K562 (cell line): ENCODE measurements around the gene CSMD2. TPM values are rescaled to one million over a fixed set of nuclear protein-coding genes. Genes with fewer than 3 reads are reported as not detected.

Source experiments
- ATAC-seq: fragments of 200-7000 bp; cut with Tn5 transposase; 3 replicates; pipeline ENCODE4 v1.9.1; 2020; ENCODE audit warnings: moderate library complexity
- BruUV-seq: library from RNA; stranded (reverse); fragments of 400-500 nt; replicated peaks from 2 replicates; lab custom pipeline; 2021; lab: Mats Ljungman, UMichigan
- CTCF ChIA-PET: fragments of 300-600 bp; formaldehyde crosslinking; extraction: SDS; loops from one replicate; lab custom pipeline; 2021; ENCODE audit warnings: low intra/inter-chr PET ratio; lab: Yijun Ruan, JAX
- POLR2A ChIA-PET: fragments of 300-600, 350-650 bp; sonication (Branson Sonifier 250); formaldehyde crosslinking; extraction: SDS; loops from one replicate; lab custom pipeline; 2021; ENCODE audit warnings: antibody characterized with exemption, inconsistent platforms; lab: Yijun Ruan, JAX
- DNase-seq, 4 experiments: peaks; one replicate each; pipeline versions ENCODE4 v3.0.0 to v3.0.0-alpha.2; 2011 to 2018; ENCODE audit warnings: low spot score in 3 of 4, mixed read lengths in 3 of 4; ENCODE audit errors: extremely low read depth in 1 of 4
- FAIRE-seq: peaks from 2 replicates; lab custom pipeline; 2011; peaks lifted over from hg19 to GRCh38; lab: Jason Lieb, UNC
- H2AFZ ChIP-seq: 2 replicates; pipeline ENCODE4 v1.6.0; 2011; ENCODE audit warnings: low read depth, low read length, control low read depth, inconsistent platforms
- H3K27ac ChIP-seq: fragments of 200-600 bp; 3 replicates; pipeline ENCODE4 v1.8.0; 2011; ENCODE audit warnings: low read depth, mild to moderate bottlenecking, control low read depth, inconsistent platforms, low read length, moderate library complexity, mixed read lengths; ENCODE audit errors: extremely low read depth
- H3K27me3 ChIP-seq, 2 experiments: fragments of 300-600 bp in 1 of 2; 2 replicates in 1 of 2; 3 replicates in 1 of 2; pipeline versions ENCODE4 v1.6.0 to v1.8.0; 2011; ENCODE audit warnings: inconsistent platforms in 2 of 2, low read length in 2 of 2, mild to moderate bottlenecking in 1 of 2, mixed read lengths in 1 of 2, moderate library complexity in 1 of 2; ENCODE audit not compliant: control insufficient read depth in 2 of 2, insufficient read depth in 2 of 2
- H3K36me3 ChIP-seq: fragments of 300-600 bp; 3 replicates; pipeline ENCODE4 v1.8.0; 2011; ENCODE audit warnings: mild to moderate bottlenecking, low read length, inconsistent platforms; ENCODE audit not compliant: control insufficient read depth, insufficient read depth
- H3K4me1 ChIP-seq, 2 experiments: fragments of 200-600 bp in 1 of 2; replicated peaks in 1 of 2; 2 replicates in 1 of 2; 3 replicates in 1 of 2; pipeline versions ENCODE4 v1.5.1 to v1.8.0; 2011; ENCODE audit warnings: inconsistent platforms in 2 of 2, low read length in 2 of 2, mild to moderate bottlenecking in 1 of 2, mixed read lengths in 1 of 2, moderate library complexity in 1 of 2; ENCODE audit not compliant: control insufficient read depth in 2 of 2, insufficient read depth in 2 of 2
- H3K4me2 ChIP-seq: 2 replicates; pipeline ENCODE4 v1.6.1; 2011; ENCODE audit warnings: low read length, control low read depth, inconsistent platforms, mixed read lengths; ENCODE audit not compliant: insufficient read depth
- H3K4me3 ChIP-seq: fragments of 200-600 bp; sonication (generic), shearing (Covaris generic); 2 replicates; pipeline ENCODE4 v1.5.1; 2016; ENCODE audit warnings: control low read depth, inconsistent platforms
- H3K79me2 ChIP-seq: fragments of 200-600 bp; 3 replicates; pipeline ENCODE4 v1.8.0; 2011; ENCODE audit warnings: low read length, inconsistent platforms; ENCODE audit not compliant: control insufficient read depth, insufficient read depth
- H3K9ac ChIP-seq, 2 experiments: 2 replicates each; pipeline versions ENCODE4 v1.6.0 to v1.6.1; 2011; ENCODE audit warnings: low read depth in 2 of 2, low read length in 2 of 2, control low read depth in 1 of 2, inconsistent platforms in 1 of 2, mild to moderate bottlenecking in 1 of 2, mixed read lengths in 1 of 2; ENCODE audit not compliant: insufficient read depth in 1 of 2
- H3K9me1 ChIP-seq: one replicate; pipeline ENCODE4 v1.6.0; 2011; ENCODE audit warnings: inconsistent platforms, mild to moderate bottlenecking, low read length, moderate library complexity; ENCODE audit not compliant: control insufficient read depth, insufficient read depth
- H3K9me3 ChIP-seq: replicated peaks from 2 replicates; pipeline ENCODE4 v1.5.1; 2011; ENCODE audit warnings: low read depth, low read length, inconsistent platforms; ENCODE audit not compliant: control insufficient read depth, insufficient read depth
- H4K20me1 ChIP-seq: replicated peaks from 2 replicates; pipeline ENCODE4 v1.6.1; 2011; ENCODE audit warnings: low read length, inconsistent platforms, mixed read lengths; ENCODE audit not compliant: control insufficient read depth, insufficient read depth
- CBX5 ChIP-seq: IDR thresholded peaks from 2 replicates; pipeline ENCODE4 v1.6.1; 2014; ENCODE audit warnings: low read depth, borderline replicate concordance
- RCOR1 ChIP-seq, 2 experiments: IDR thresholded peaks; 2 replicates each; pipeline ENCODE4 v1.6.1; 2012; ENCODE audit warnings: low read depth in 2 of 2, low read length in 2 of 2, borderline replicate concordance in 1 of 2, improper control_type of control experiment in 1 of 2
- SREBF1 ChIP-seq: fragments of 150-350 bp; IDR thresholded peaks from 2 replicates; pipeline ENCODE4 v1.6.1; 2014; ENCODE audit warnings: antibody characterized with exemption, low read depth, low read length, borderline replicate concordance
- ZNF133 ChIP-seq: fragments of 250-450 bp; sonication (Bioruptor Pico); IDR thresholded peaks from 2 replicates; pipeline ENCODE4 v1.4.0; 2020; ENCODE audit warnings: mild to moderate bottlenecking
- WGBS: fragments of 100-300 bp; shearing (Covaris generic); methylation state at CpG from one replicate; pipeline ENCODE4 v1.1.6; 2016; ENCODE audit warnings: low coverage, mixed read lengths; ENCODE audit not compliant: insufficient coverage; ENCODE audit errors: missing lambda C conversion rate; 5-methylcytosine and 5-hydroxymethylcytosine counted together
- in situ Hi-C: fragments of 300-500 bp; cut with MboI; formaldehyde crosslinking; loops from 4 replicates; pipeline ENCODE4 v1.15.0; 2018; ENCODE audit warnings: inconsistent platforms, mixed read lengths
- intact Hi-C: fragments of 100-400 bp; cut with micrococcal nuclease; formaldehyde crosslinking; loops from 2 replicates; pipeline ENCODE4 v1.14.2; 2022
- polyA plus RNA-seq, 8 experiments: library from polyadenylated mRNA; depleted of rRNA in 4 of 8; stranded (reverse) in 5 of 8; unstranded in 3 of 8; fragments of >200 nt; fragmentation: Nextera tagmentation in 2 of 8; fragmentation: Illumina TruSeq in 1 of 8; extraction: Ambion mirVana in 2 of 8; extraction: Trizol in 1 of 8; gene quantifications; 2 replicates each; pipeline versions ENCODE4 v1.2.1 to v1.2.3, GENCODE V29; 2011 to 2014; ENCODE audit warnings: inconsistent platforms in 1 of 8, missing spikeins in 1 of 8
- total RNA-seq, 7 experiments: library from RNA; depleted of rRNA in 6 of 7; stranded (reverse); fragments of >200 nt in 6 of 7; fragmentation: Illumina TruSeq in 2 of 7; extraction: Trizol in 2 of 7; gene quantifications; 2 replicates each; pipeline versions ENCODE4 v1.2.1 to v1.2.3, GENCODE V29; 2011 to 2021; ENCODE audit warnings: low replicate concordance in 1 of 7
- TF ChIP-seq, protein P1 (sequence below), 2 experiments: fragments of 450-650 bp in 1 of 2; sonication (generic) in 1 of 2; formaldehyde crosslinking in 1 of 2; IDR thresholded peaks; 2 replicates each; pipeline versions ENCODE4 v1.7.1 to v1.9.0; 2016 to 2022; ENCODE audit warnings: inconsistent platforms in 1 of 2, mild to moderate bottlenecking in 1 of 2, missing genetic modification reagents in 1 of 2
- TF ChIP-seq, protein P2 (sequence below): fragments of 450-650 bp; IDR thresholded peaks from 2 replicates; pipeline ENCODE4 v1.6.1; 2016; ENCODE audit warnings: borderline replicate concordance
- TF ChIP-seq, protein P3 (sequence below), 2 experiments: IDR thresholded peaks; 2 replicates each; pipeline ENCODE4 v1.6.1; 2012; ENCODE audit warnings: improper control_type of control experiment in 2 of 2, low read depth in 2 of 2, low read length in 2 of 2, borderline replicate concordance in 1 of 2

Gene CSMD2
- total and polyA plus RNA-seq, 9 of the 15 experiments (the other 6 are each of a cell fraction or from before 2014, with no cell fraction given), result not detected

DNA sequence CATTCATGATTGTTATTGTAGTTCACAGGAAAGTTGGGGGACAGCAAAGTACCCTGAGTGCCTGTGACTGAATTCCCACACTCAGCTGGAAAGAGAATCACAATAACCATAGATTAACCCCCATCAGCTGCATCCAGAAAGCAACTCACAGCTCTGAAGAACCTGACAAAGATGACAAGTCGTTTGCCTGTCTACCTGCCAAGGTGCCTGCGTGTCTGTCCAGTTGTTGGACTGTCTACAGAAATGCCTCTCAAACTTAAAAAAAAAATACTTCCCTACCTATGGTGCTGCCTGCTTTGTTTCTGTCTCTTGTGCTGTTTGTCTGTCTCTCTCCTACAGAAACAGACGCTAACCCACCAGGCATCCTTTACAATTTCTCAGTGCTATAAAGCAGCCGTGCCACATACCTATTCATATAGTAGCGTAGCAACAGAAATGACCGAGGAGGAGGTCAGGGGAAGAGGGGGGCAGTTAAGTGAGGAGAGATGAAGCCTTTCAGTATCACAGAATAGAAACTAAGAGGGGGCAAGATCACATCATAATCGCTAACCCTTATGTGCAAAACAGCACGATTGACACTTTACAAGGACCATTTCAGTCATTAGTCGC, 455.8 kb downstream of the CSMD2 start:
- CTCF ChIA-PET, result no interaction called here
- TF ChIP-seq ZNF133 (CRISPR knock-in tag) (no peak), RCOR1 (IDR thresholded peaks at IDR 0.05; ENCODE audit: borderline replicate concordance in 1 of 2, low read depth in 2 of 2, low read length in 2 of 2) (no peak), SREBF1 (no peak), CBX5 (no peak)
- TF ChIP-seq, protein P1, sequence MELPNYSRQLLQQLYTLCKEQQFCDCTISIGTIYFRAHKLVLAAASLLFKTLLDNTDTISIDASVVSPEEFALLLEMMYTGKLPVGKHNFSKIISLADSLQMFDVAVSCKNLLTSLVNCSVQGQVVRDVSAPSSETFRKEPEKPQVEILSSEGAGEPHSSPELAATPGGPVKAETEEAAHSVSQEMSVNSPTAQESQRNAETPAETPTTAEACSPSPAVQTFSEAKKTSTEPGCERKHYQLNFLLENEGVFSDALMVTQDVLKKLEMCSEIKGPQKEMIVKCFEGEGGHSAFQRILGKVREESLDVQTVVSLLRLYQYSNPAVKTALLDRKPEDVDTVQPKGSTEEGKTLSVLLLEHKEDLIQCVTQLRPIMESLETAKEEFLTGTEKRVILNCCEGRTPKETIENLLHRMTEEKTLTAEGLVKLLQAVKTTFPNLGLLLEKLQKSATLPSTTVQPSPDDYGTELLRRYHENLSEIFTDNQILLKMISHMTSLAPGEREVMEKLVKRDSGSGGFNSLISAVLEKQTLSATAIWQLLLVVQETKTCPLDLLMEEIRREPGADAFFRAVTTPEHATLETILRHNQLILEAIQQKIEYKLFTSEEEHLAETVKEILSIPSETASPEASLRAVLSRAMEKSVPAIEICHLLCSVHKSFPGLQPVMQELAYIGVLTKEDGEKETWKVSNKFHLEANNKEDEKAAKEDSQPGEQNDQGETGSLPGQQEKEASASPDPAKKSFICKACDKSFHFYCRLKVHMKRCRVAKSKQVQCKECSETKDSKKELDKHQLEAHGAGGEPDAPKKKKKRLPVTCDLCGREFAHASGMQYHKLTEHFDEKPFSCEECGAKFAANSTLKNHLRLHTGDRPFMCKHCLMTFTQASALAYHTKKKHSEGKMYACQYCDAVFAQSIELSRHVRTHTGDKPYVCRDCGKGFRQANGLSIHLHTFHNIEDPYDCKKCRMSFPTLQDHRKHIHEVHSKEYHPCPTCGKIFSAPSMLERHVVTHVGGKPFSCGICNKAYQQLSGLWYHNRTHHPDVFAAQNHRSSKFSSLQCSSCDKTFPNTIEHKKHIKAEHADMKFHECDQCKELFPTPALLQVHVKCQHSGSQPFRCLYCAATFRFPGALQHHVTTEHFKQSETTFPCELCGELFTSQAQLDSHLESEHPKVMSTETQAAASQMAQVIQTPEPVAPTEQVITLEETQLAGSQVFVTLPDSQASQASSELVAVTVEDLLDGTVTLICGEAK (IDR thresholded peaks at IDR 0.05), result no peak
- TF ChIP-seq, protein P1 (CRISPR knock-in tag; IDR thresholded peaks at IDR 0.05), result no peak
- TF ChIP-seq, protein P2, sequence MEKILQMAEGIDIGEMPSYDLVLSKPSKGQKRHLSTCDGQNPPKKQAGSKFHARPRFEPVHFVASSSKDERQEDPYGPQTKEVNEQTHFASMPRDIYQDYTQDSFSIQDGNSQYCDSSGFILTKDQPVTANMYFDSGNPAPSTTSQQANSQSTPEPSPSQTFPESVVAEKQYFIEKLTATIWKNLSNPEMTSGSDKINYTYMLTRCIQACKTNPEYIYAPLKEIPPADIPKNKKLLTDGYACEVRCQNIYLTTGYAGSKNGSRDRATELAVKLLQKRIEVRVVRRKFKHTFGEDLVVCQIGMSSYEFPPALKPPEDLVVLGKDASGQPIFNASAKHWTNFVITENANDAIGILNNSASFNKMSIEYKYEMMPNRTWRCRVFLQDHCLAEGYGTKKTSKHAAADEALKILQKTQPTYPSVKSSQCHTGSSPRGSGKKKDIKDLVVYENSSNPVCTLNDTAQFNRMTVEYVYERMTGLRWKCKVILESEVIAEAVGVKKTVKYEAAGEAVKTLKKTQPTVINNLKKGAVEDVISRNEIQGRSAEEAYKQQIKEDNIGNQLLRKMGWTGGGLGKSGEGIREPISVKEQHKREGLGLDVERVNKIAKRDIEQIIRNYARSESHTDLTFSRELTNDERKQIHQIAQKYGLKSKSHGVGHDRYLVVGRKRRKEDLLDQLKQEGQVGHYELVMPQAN, result no peak
- TF ChIP-seq, protein P3, sequence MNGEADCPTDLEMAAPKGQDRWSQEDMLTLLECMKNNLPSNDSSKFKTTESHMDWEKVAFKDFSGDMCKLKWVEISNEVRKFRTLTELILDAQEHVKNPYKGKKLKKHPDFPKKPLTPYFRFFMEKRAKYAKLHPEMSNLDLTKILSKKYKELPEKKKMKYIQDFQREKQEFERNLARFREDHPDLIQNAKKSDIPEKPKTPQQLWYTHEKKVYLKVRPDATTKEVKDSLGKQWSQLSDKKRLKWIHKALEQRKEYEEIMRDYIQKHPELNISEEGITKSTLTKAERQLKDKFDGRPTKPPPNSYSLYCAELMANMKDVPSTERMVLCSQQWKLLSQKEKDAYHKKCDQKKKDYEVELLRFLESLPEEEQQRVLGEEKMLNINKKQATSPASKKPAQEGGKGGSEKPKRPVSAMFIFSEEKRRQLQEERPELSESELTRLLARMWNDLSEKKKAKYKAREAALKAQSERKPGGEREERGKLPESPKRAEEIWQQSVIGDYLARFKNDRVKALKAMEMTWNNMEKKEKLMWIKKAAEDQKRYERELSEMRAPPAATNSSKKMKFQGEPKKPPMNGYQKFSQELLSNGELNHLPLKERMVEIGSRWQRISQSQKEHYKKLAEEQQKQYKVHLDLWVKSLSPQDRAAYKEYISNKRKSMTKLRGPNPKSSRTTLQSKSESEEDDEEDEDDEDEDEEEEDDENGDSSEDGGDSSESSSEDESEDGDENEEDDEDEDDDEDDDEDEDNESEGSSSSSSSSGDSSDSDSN (IDR thresholded peaks at IDR 0.05; ENCODE audit: borderline replicate concordance in 1 of 2, low read depth in 2 of 2, low read length in 2 of 2), result no peak

More for the DNA sequence above, 455.8 kb downstream of the CSMD2 start:
- POLR2A ChIA-PET, result no interaction called here
- no peaks in the 10 kb centered on the region for H3K79me2 ChIP-seq
- no peak overlapping the region for H3K4me3 ChIP-seq
- no TSS peak for BruUV-seq
- no peaks in the 10 kb centered on the region for H3K9me1 ChIP-seq
- no peak overlapping the region for H3K4me2 ChIP-seq
- H3K36me3 ChIP-seq, result no peaks in the 10 kb centered on the region
- no peak overlapping the region for H2AFZ ChIP-seq
- in situ Hi-C loops, result no loop called here
- intact Hi-C loops, result no loop called here
- DNase-seq (no peak), FAIRE-seq (no peak), ATAC-seq (no peak)
- H3K9ac ChIP-seq, result no peak overlapping the region
- 0% methylated on average over 9 of the region's 9 CpGs for WGBS
- H3K4me1 ChIP-seq, result no peaks in the 10 kb centered on the region
- no peak overlapping the region for H3K27ac ChIP-seq
- H4K20me1 ChIP-seq, result no peaks in the 10 kb centered on the region
- H3K9me3 ChIP-seq, result no peaks in the 10 kb centered on the region
- H3K27me3 ChIP-seq, result peaks cover 0 to 10% of the 10 kb centered on the region in 2 experiments; a peak in 1 of 5 replicates
